NT2/D1 (cell line): ENCODE measurements around the gene MAML3.

ENCODE experiments used
- SUZ12 ChIP-seq: IDR thresholded peaks from 2 replicates; pipeline ENCODE4 v1.6.1; 2011; ENCODE audit not compliant: insufficient read length, insufficient read depth; ENCODE audit errors: extremely low read depth
- YY1 ChIP-seq: IDR thresholded peaks from 2 replicates; pipeline ENCODE4 v1.6.1; 2011; ENCODE audit not compliant: insufficient read length, insufficient read depth
- ZNF274 ChIP-seq: IDR thresholded peaks from 2 replicates; pipeline ENCODE4 v1.6.1; 2011; ENCODE audit warnings: mild to moderate bottlenecking, low read depth, low read length

DNA sequence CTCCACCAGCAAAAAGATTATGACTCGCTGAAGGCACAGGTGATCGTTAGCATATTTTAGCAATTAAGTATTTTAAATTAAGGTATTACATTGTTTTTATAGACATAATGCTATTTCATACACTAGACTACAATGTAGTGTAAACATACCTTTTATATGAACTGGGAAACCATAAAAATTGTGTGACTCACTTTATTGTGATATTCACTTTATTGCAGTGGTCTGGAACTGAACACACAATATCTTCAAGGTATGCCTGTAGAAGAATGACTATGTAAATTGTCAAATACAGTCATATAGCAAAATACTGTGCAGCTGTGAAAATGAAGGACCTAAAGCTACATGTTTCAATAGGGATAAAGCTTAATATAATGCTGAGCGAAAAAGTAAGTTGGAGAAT lies 26.6 kb upstream of the MAML3 start:
- TF ChIP-seq ZNF274 (no peak), SUZ12 (no peak), YY1 (no peak)
